ENCODE results near the gene ACY1.
A peak's percentile ranks its signal among the peaks of the same experiment; 100 is the strongest.

The ACY1 gene

DNA sequence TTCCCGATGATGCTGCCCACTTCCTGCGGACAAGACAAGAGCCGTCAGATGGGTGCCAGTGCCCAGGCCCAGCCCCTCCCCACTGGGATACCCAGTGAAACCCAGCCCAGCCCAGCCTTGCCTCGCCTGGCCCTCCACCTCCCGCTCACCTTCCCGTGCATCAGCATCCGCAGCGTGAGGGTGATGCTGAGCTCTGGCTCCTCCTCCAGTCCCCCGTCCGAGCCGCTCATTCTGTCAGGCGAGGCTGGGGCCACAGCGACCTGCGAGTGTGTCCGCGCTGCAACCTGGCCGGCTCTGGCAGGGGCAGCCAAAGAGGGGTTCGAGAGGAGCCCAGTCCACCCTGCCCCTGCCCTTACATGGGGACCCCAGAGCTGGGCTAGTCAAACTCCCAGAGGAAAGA is 22.3 kb upstream of the ACY1 start:
- no peak for DNase-seq (ENCODE audit: low spot score)
- TF ChIP-seq, protein P1, sequence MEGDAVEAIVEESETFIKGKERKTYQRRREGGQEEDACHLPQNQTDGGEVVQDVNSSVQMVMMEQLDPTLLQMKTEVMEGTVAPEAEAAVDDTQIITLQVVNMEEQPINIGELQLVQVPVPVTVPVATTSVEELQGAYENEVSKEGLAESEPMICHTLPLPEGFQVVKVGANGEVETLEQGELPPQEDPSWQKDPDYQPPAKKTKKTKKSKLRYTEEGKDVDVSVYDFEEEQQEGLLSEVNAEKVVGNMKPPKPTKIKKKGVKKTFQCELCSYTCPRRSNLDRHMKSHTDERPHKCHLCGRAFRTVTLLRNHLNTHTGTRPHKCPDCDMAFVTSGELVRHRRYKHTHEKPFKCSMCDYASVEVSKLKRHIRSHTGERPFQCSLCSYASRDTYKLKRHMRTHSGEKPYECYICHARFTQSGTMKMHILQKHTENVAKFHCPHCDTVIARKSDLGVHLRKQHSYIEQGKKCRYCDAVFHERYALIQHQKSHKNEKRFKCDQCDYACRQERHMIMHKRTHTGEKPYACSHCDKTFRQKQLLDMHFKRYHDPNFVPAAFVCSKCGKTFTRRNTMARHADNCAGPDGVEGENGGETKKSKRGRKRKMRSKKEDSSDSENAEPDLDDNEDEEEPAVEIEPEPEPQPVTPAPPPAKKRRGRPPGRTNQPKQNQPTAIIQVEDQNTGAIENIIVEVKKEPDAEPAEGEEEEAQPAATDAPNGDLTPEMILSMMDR (IDR thresholded peaks at IDR 0.05), result no peak
- Histone ChIP-seq H3K27ac (no peak overlapping the region), H3K4me3 (no peak overlapping the region)

DNA sequence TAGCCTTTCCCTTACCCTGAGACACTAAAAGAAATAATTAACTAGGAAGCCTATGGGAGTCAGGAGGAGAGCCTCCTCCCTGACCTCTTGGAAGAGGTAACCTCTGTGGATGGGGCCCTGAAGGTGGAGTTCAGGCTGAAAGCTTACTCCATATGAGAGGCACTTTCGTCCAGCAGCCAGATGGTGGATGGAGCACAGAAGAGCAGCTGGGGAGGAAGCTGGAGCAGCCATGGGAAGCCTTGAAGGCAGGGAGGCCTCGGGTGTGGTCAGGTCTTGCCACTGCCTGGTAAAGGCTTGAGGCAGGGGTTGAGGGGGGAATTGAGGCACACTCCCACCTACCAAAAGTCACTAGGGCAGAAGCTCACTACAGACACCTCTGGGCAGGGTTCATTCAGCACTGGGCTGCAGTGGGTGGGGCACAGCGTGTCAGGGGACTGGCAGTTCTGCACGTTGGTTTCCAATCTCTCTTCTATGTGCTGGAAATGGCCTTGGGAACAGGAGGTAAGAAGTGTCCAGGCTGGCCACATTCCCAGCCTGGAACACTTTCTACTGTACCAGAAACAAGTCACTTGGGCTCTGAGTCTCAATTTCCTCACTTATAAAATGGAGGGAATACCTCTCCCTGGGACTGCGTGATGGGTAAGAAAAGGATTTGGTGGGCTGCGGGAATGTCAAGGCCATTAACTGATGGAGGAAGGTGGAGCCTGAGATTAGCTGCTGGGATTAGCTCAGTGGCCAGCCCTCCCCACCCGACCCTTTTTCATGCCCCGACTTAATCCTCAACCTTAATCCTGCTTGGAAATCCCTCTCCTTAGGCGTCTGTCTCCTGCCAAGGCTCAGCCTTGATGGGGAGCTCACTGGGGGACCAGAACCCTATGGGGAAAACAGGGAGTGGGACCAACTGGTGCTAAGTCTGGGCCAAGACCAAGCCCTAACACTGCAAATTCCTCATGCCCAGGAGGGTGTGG is 21.4 kb upstream of the ACY1 start:
- TF ChIP-seq, protein P1 (IDR thresholded peaks at IDR 0.05), result no peak
- Histone ChIP-seq H3K4me3 (no peak overlapping the region), H3K27ac (no peak overlapping the region)
- no peak for DNase-seq (ENCODE audit: low spot score)

DNA sequence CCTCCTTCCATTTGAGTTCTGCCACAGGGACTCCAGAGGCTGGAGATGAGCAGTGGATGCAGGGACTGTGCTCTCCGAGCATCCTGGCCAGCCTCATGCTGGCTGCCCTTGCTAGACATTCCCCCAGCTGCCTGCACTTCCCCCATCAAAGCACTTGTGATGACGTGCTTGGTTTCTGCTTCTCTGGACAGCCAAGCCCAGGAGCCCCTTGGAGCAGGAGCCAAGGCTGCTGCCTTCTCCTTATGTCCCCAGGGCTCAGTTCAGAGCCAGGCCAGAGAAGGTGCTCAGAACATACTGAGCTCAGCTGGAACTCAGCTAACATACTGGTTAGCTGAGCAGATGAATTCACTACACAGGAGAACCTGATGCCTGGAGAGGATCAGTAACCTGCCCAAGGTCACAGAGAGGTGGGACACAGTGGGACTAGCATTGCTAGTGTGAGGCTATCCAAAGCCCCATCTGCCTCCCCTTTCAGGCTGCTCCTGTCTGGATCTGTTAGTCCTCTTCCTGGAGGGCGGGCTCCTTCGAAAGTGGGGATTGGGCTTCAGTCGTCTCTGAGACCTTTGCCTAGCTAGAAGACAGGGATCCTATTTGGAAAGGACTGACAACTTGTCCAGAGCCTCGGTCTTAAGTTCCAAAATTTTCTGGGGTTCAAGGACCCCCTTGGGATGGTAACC is 20.3 kb upstream of the ACY1 start:
- Histone ChIP-seq H3K27ac (no peak overlapping the region), H3K4me3 (no peak overlapping the region)
- no peak for DNase-seq (ENCODE audit: low spot score)
- TF ChIP-seq, protein P1 (IDR thresholded peaks at IDR 0.05), result no peak

- DNase-seq (ENCODE audit: low spot score), result no peak
- no peak overlapping the region for H3K4me3 ChIP-seq
- TF ChIP-seq, protein P1 (IDR thresholded peaks at IDR 0.05), result no peak
- H3K27ac ChIP-seq, result no peak overlapping the region
These were observed 19.3 kb upstream of the ACY1 start for GRCh38 chr3:51963951-51964451.

DNA sequence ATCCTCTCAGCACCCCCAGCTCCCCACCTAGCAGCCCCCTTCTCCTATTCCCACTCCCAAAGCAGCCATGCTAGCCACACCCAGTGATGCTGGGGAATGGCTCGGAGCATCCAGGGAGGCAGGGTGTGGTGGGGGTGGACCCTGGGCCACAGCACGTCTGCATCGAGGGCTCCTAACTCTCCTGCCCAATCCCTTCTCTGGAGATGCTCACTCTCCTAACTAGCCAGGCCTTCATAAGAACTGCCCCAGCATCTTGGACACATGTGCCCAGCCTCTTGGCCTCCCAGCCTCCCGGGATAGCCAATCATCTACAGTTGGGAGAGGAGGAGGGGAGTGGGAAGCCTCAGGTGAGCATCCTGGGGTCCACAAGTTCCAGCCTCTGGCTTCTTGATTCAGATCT is 18.8 kb upstream of the ACY1 start:
- no peak for DNase-seq (ENCODE audit: low spot score)
- Histone ChIP-seq H3K4me3 (no peak overlapping the region), H3K27ac (no peak overlapping the region)
- TF ChIP-seq, protein P1 (IDR thresholded peaks at IDR 0.05), result no peak

- TF ChIP-seq, protein P1 (IDR thresholded peaks at IDR 0.05), result no peak
- no peak for DNase-seq (ENCODE audit: low spot score)
- H3K27ac ChIP-seq, result peak overlapping the region in 1 of 2 donors; percentile 96
- peak overlapping the region; percentile 83 for H3K4me3 ChIP-seq
These were observed 17.3 kb upstream of the ACY1 start for GRCh38 chr3:51966016-51966415.
